Small intestine (tissue), 7 donors: ENCODE results near the gene EPHB4. TPM values are rescaled to one million over a fixed set of nuclear protein-coding genes. Genes with fewer than 3 reads are reported as not detected.
"Not testable (repeated sequence)": the region's sequence is repeated elsewhere in the genome, so short reads cannot be mapped to it uniquely, and the experiment has no call there.

Experiments used
- DNase-seq, 2 donors: peaks; one replicate each; pipeline versions ENCODE4 v3.0.0 to v3.0.0-alpha.2; 2013
- FAIRE-seq: peaks from 2 replicates; lab custom pipeline; 2012; peaks lifted over from hg19 to GRCh38; lab: Jason Lieb, UNC
- H3K27ac ChIP-seq, 3 donors: one replicate each; pipeline ENCODE4 v1.5.1; 2013; ENCODE audit warnings: low read length in 2 of 3, mild to moderate bottlenecking in 2 of 3, control low read depth in 1 of 3, inconsistent platforms in 1 of 3, low read depth in 1 of 3, moderate library complexity in 1 of 3
- H3K27me3 ChIP-seq, 3 donors: one replicate each; pipeline ENCODE4 v1.6.1; 2013; ENCODE audit warnings: low read length in 3 of 3, inconsistent platforms in 1 of 3; ENCODE audit not compliant: control insufficient read depth in 3 of 3, insufficient read depth in 3 of 3
- H3K36me3 ChIP-seq, 3 donors: one replicate each; pipeline ENCODE4 v1.6.1; 2013; ENCODE audit warnings: low read length in 3 of 3, inconsistent platforms in 1 of 3, low read depth in 1 of 3, mild to moderate bottlenecking in 1 of 3, moderate library complexity in 1 of 3; ENCODE audit not compliant: control insufficient read depth in 3 of 3, insufficient read depth in 2 of 3
- H3K4me1 ChIP-seq, 3 donors: one replicate each; pipeline ENCODE4 v1.6.1; 2013; ENCODE audit warnings: low read length in 2 of 3, inconsistent platforms in 1 of 3, low read depth in 1 of 3, mild to moderate bottlenecking in 1 of 3, moderate library complexity in 1 of 3; ENCODE audit not compliant: control insufficient read depth in 3 of 3, insufficient read depth in 2 of 3
- H3K4me3 ChIP-seq, 3 donors: one replicate each; pipeline ENCODE4 v1.5.1; 2013; ENCODE audit warnings: low read length in 3 of 3, control low read depth in 1 of 3, inconsistent platforms in 1 of 3, low read depth in 1 of 3, mild to moderate bottlenecking in 1 of 3, moderate library complexity in 1 of 3
- H3K9me3 ChIP-seq, 2 donors: one replicate each; pipeline ENCODE4 v1.6.1; 2013; ENCODE audit warnings: low read depth in 1 of 2, low read length in 1 of 2; ENCODE audit not compliant: control insufficient read depth in 2 of 2, insufficient read depth in 1 of 2
- WGBS, 3 donors: extraction: QIAGEN DNeasy Blood & Tissue Kit; methylation state at CpG; one replicate each; pipeline ENCODE4 v1.1.7; 2013; 5-methylcytosine and 5-hydroxymethylcytosine counted together
- polyA plus RNA-seq, 4 donors: library from polyadenylated mRNA; stranded (reverse) in 3 of 4; unstranded in 1 of 4; fragments of 200-250 nt in 3 of 4; fragments of 120-200 nt in 1 of 4; gene quantifications; one replicate each; pipeline versions ENCODE4 v1.2.1 to v1.2.3, GENCODE V29; 2013
- donor health status: healthy with polysubstance abuse.
- donor health status: control.
- donor health status: control.
- donor health status: Bipolar disorder and iron deficiency.
- donor health status: healthy.

The EPHB4 gene
- polyA plus RNA-seq, 4 donors, result 1.3 to 53.9 (median 20.0) TPM

GRCh38 chr7:100822236-100823139 lies 4.8 kb downstream of the EPHB4 start:
- FAIRE-seq, result no peak
- H3K9me3 ChIP-seq, result no peaks in the 10 kb centered on the region
- peaks cover 0 to 9% (median 0%) of the 10 kb centered on the region in 3 donors for H3K4me1 ChIP-seq
- H3K36me3 ChIP-seq, result peaks cover 0 to 67% (median 0%) of the 10 kb centered on the region in 3 donors
- DNase-seq, result no peak
- no peaks in the 10 kb centered on the region for H3K27me3 ChIP-seq
- no peak overlapping the region for H3K27ac ChIP-seq
- WGBS, 3 donors, result 92 to 95% (median 92%) methylated on average over 39 to 43 of the region's 43 CpGs
- H3K4me3 ChIP-seq, result no peak overlapping the region

GRCh38 chr7:100819586-100819985 lies 7.7 kb downstream of the EPHB4 start:
- H3K36me3 ChIP-seq, result peaks cover 0 to 91% (median under 1%) of the 10 kb centered on the region in 3 donors

GRCh38 chr7:100818825-100819224 lies 8.5 kb downstream of the EPHB4 start:
- FAIRE-seq (no peak), DNase-seq (no peak)
- 81 to 91% (median 86%) methylated on average over 6 of the region's 6 CpGs for WGBS, 3 donors
- Histone ChIP-seq H3K27ac (no peak overlapping the region), H3K4me1 (no peaks in the 10 kb centered on the region), H3K9me3 (no peaks in the 10 kb centered on the region), H3K4me3 (no peak overlapping the region), H3K36me3 (peaks cover 0 to 90% (median 2%) of the 10 kb centered on the region in 3 donors), H3K27me3 (no peaks in the 10 kb centered on the region)

More at GRCh38 chr7:100819586-100819985, 7.7 kb downstream of the EPHB4 start:
- WGBS, 3 donors, result 93 to 96% (median 94%) methylated on average over 23 of the region's 23 CpGs
- Histone ChIP-seq H3K27ac (no peak overlapping the region), H3K4me1 (no peaks in the 10 kb centered on the region), H3K27me3 (no peaks in the 10 kb centered on the region), H3K4me3 (no peak overlapping the region), H3K9me3 (no peaks in the 10 kb centered on the region)
- FAIRE-seq (no peak), DNase-seq (no peak)

GRCh38 chr7:100818366-100818765 lies 9.0 kb downstream of the EPHB4 start:
- no peaks in the 10 kb centered on the region for H3K27me3 ChIP-seq
- WGBS, 3 donors, result 92 to 93% (median 92%) methylated on average over 9 of the region's 9 CpGs
- FAIRE-seq, result no peak

GRCh38 chr7:100817097-100817496 lies 10.2 kb downstream of the EPHB4 start:
- no peaks in the 10 kb centered on the region for H3K27me3 ChIP-seq
- H3K9me3 ChIP-seq, result no peaks in the 10 kb centered on the region
- peaks cover 0 to 90% (median 9%) of the 10 kb centered on the region in 3 donors for H3K36me3 ChIP-seq
- H3K27ac ChIP-seq, result no peak overlapping the region
- 93 to 98% (median 94%) methylated on average over 19 of the region's 19 CpGs for WGBS, 3 donors
- H3K4me3 ChIP-seq, result no peak overlapping the region
- FAIRE-seq (no peak), DNase-seq (no peak)
- H3K4me1 ChIP-seq, result no peaks in the 10 kb centered on the region

More at GRCh38 chr7:100818366-100818765, 9.0 kb downstream of the EPHB4 start:
- Histone ChIP-seq H3K4me1 (no peaks in the 10 kb centered on the region), H3K36me3 (peaks cover 0 to 90% (median 4%) of the 10 kb centered on the region in 3 donors), H3K27ac (no peak overlapping the region), H3K4me3 (no peak overlapping the region), H3K9me3 (no peaks in the 10 kb centered on the region)
- DNase-seq, result no peak

GRCh38 chr7:100816515-100816914 lies 10.8 kb downstream of the EPHB4 start:
- Histone ChIP-seq H3K27ac (peak overlapping the region in 1 of 3 donors; percentile 7), H3K36me3 (peaks cover 0 to 90% (median 9%) of the 10 kb centered on the region in 3 donors)
- peak in 1 of 2 donors; percentile 51 for DNase-seq
- not testable (repeated sequence) for H3K4me1 ChIP-seq, H3K9me3 ChIP-seq, FAIRE-seq, H3K4me3 ChIP-seq, H3K27me3 ChIP-seq
- whole genome bisulfite sequencing, 3 donors, result 49 to 69% (median 62%) methylated on average over 16 of the region's 16 CpGs

GRCh38 chr7:100812729-100813128 lies 14.6 kb downstream of the EPHB4 start:
- H3K27ac ChIP-seq, result no peak overlapping the region
- DNase-seq (no peak), FAIRE-seq (no peak)
- H3K4me1 ChIP-seq, result no peaks in the 10 kb centered on the region
- no peaks in the 10 kb centered on the region for H3K27me3 ChIP-seq
- H3K4me3 ChIP-seq, result no peak overlapping the region
- H3K9me3 ChIP-seq, result no peaks in the 10 kb centered on the region
- peaks cover 0 to 87% (median 15%) of the 10 kb centered on the region in 3 donors for H3K36me3 ChIP-seq
- 91 to 94% (median 92%) methylated on average over 22 of the region's 22 CpGs for WGBS, 3 donors

GRCh38 chr7:100811480-100811879 lies 15.8 kb downstream of the EPHB4 start:
- Histone ChIP-seq H3K4me3 (no peak overlapping the region), H3K9me3 (no peaks in the 10 kb centered on the region), H3K27me3 (no peaks in the 10 kb centered on the region), H3K36me3 (peaks cover 2 to 90% (median 15%) of the 10 kb centered on the region in 3 donors), H3K27ac (no peak overlapping the region), H3K4me1 (no peaks in the 10 kb centered on the region)
- no peak for DNase-seq
- 83 to 91% (median 87%) methylated on average over 6 of the region's 6 CpGs for WGBS, 3 donors
- no peak for FAIRE-seq
